HEK293T (cell line): Measurements from ENCODE around the gene SZT2.
"Not testable (repeated sequence)": the region's sequence is repeated elsewhere in the genome, so short reads cannot be mapped to it uniquely, and the experiment has no call there.

Experiments
- ELF4 ChIP-seq: fragments of 450-650 bp; IDR thresholded peaks from 2 replicates; pipeline ENCODE4 v1.6.1; 2017; ENCODE audit warnings: antibody characterized with exemption
- SP1 ChIP-seq: fragments of 450-650 bp; IDR thresholded peaks from 2 replicates; pipeline ENCODE4 v1.6.1; 2017
- ZNF384 ChIP-seq: fragments of 450-650 bp; IDR thresholded peaks from 2 replicates; pipeline ENCODE4 v1.6.1; 2016
- TF ChIP-seq, protein P1 (sequence below): fragments of 450-650 bp; IDR thresholded peaks from 2 replicates; pipeline ENCODE4 v1.6.1; 2016

DNA sequence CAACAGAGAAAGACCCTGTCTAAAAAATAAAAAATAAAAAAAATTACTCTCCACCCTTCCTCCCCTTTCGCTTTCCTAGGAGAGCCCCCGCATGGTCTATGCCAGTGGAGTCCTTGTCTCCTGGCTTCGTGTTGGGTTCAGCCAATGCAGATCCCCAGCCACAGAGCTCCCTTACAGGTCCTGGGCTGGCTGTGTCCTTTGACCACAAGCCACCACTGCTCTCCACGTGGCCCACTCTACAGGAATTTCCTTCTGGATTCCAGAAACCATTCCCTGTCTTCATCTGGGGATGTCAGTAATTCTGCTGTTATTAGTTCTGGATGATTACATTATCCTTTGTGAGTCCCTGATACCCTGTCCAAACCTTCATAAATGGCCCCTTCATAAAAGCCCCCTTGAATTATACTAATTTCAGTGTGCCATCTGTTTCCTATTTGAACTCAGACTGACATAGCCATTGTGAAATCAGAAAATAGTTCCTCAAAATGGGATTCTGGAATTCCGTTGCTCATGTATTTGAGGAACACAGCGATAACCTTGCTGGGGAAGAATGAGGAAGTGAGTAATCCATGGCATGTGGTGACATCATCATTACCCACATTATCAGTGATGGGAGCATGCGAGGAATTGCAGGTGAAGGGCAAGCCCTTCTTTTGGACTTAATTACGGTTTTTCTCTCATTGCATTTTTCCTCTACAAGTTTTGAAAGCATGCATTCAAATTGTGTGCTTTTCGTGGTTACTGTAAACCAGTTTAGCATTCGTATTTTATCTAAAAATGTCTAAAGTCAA is 86.1 kb downstream of the SZT2 start:
- TF ChIP-seq ELF4, ZNF384, SP1: not testable (repeated sequence)
- TF ChIP-seq, protein P1, sequence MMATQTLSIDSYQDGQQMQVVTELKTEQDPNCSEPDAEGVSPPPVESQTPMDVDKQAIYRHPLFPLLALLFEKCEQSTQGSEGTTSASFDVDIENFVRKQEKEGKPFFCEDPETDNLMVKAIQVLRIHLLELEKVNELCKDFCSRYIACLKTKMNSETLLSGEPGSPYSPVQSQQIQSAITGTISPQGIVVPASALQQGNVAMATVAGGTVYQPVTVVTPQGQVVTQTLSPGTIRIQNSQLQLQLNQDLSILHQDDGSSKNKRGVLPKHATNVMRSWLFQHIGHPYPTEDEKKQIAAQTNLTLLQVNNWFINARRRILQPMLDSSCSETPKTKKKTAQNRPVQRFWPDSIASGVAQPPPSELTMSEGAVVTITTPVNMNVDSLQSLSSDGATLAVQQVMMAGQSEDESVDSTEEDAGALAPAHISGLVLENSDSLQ, result not testable (repeated sequence)
